ENCODE measurements around the gene CARMIL1.

The CARMIL1 gene

DNA sequence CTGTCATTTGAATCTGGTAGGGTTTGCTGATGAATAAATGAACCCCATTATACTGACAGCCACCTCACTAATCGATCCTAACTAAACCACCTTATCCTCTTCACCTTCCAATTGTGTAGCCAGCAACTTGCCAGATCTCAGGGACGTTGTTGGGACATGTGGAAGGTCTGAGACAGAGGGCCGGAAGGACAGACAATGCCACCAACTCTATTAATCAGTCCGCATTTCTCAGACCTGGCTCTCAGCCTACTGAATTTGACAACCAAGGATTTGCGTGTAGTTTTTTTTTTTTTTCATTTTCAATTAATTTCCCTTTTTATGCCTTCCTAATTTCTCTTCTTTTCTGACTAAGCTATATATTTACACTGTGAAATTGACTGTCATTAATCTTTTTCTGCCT is 122.5 kb downstream of the CARMIL1 start:
- TF ChIP-seq ZNF70 (CRISPR knock-in tag; IDR thresholded peaks at IDR 0.05) = no peak
- TF ChIP-seq PPARA (CRISPR knock-in tag; IDR thresholded peaks at IDR 0.05; ENCODE audit: borderline replicate concordance) = no peak
- no peak for TF ChIP-seq ARNTL (CRISPR knock-in tag; IDR thresholded peaks at IDR 0.05; ENCODE audit: borderline replicate concordance, low read depth)
- no peak for ATAC-seq

- ATAC-seq = no peak
These were observed 123.0 kb downstream of the CARMIL1 start for GRCh38 chr6:25402125-25402524.

DNA sequence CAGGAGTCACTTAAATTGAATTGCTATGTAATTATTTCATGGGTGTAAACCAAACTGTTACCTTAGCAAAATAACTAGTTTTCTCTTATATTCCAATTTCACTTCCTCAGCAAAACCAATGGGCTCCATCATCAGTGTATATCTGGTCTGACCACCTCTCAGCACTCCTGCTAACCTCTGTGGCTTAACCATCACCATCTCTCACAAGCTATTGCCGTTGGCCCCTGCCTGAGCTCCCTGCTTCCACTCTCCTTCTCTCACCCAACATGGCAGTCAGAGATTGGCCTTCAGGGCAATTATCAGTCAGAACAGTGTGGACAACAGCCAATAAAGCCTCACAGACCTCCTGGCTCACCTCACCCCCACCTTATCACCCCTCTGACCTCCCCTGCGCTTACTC is 124.0 kb downstream of the CARMIL1 start:
- TF ChIP-seq, protein P1, sequence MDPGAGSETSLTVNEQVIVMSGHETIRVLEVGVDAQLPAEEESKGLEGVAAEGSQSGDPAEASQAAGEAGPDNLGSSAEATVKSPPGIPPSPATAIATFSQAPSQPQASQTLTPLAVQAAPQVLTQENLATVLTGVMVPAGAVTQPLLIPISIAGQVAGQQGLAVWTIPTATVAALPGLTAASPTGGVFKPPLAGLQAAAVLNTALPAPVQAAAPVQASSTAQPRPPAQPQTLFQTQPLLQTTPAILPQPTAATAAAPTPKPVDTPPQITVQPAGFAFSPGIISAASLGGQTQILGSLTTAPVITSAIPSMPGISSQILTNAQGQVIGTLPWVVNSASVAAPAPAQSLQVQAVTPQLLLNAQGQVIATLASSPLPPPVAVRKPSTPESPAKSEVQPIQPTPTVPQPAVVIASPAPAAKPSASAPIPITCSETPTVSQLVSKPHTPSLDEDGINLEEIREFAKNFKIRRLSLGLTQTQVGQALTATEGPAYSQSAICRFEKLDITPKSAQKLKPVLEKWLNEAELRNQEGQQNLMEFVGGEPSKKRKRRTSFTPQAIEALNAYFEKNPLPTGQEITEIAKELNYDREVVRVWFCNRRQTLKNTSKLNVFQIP (CRISPR knock-in tag; IDR thresholded peaks at IDR 0.05; ENCODE audit: borderline replicate concordance, low read depth) = no peak
- no peak for TF ChIP-seq CSRNP3 (CRISPR knock-in tag; IDR thresholded peaks at IDR 0.05)
- no peak for TF ChIP-seq ZNF8 (CRISPR knock-in tag; IDR thresholded peaks at IDR 0.05)
- TF ChIP-seq OSR1 (CRISPR knock-in tag; IDR thresholded peaks at IDR 0.05) = no peak
- TF ChIP-seq TOX (CRISPR knock-in tag; IDR thresholded peaks at IDR 0.05; ENCODE audit: borderline replicate concordance) = no peak
- no peak for TF ChIP-seq ARNTL (CRISPR knock-in tag; IDR thresholded peaks at IDR 0.05; ENCODE audit: borderline replicate concordance, low read depth)
- ATAC-seq = no peak

More at GRCh38 chr6:25402125-25402524, 123.0 kb downstream of the CARMIL1 start:
- TF ChIP-seq TOX (CRISPR knock-in tag; IDR thresholded peaks at IDR 0.05; ENCODE audit: borderline replicate concordance) (no peak), ARNTL (CRISPR knock-in tag; IDR thresholded peaks at IDR 0.05; ENCODE audit: borderline replicate concordance, low read depth) (no peak), SNAI2 (CRISPR knock-in tag; IDR thresholded peaks at IDR 0.05) (no peak), CSRNP3 (CRISPR knock-in tag; IDR thresholded peaks at IDR 0.05) (no peak), GLIS3 (CRISPR knock-in tag; IDR thresholded peaks at IDR 0.05) (no peak), RARB (CRISPR knock-in tag; IDR thresholded peaks at IDR 0.05) (no peak), ZNF565 (CRISPR knock-in tag; conservative IDR thresholded peaks at IDR 0.05; ENCODE audit: low read depth) (no peak)
- TF ChIP-seq, protein P1 (CRISPR knock-in tag; IDR thresholded peaks at IDR 0.05; ENCODE audit: borderline replicate concordance, low read depth) = no peak

DNA sequence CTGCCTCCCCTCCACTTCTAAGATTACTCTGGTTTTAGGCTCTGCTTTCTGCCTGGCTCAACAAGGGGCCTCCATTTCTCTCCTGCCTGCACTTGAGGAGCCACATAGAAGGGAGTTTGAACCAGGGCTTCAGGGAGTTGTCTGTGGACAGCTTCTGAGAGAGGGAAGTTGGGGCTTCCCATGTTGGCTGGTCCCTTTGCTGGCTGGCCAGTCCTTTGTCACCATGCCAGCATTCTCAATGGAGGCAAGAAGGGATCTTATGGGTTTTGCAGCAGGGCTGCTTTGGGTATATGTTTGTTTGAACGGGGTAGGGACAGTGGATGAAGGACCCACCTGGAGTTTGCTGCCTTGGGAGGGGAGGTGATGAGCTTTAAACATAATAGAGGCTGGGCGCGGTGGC is 124.9 kb downstream of the CARMIL1 start:
- no peak for TF ChIP-seq BACH2 (CRISPR knock-in tag; IDR thresholded peaks at IDR 0.05; ENCODE audit: borderline replicate concordance)
- TF ChIP-seq ISL1 (CRISPR knock-in tag; IDR thresholded peaks at IDR 0.05) = no peak
- TF ChIP-seq RARB (CRISPR knock-in tag; IDR thresholded peaks at IDR 0.05) = no peak
- no peak for TF ChIP-seq TCF4 (CRISPR knock-in tag; IDR thresholded peaks at IDR 0.05; ENCODE audit: borderline replicate concordance)
- no peak for TF ChIP-seq GLIS3 (CRISPR knock-in tag; IDR thresholded peaks at IDR 0.05)
- TF ChIP-seq ZNF8 (CRISPR knock-in tag; IDR thresholded peaks at IDR 0.05) = no peak
- TF ChIP-seq ZFP3 (CRISPR knock-in tag; IDR thresholded peaks at IDR 0.05) = no peak
- TF ChIP-seq SNAI2 (CRISPR knock-in tag; IDR thresholded peaks at IDR 0.05) = no peak
- no peak for ATAC-seq

- no peak for ATAC-seq
- TF ChIP-seq CREB5 (CRISPR knock-in tag; IDR thresholded peaks at IDR 0.05; ENCODE audit: low read depth) = no peak
- no peak for TF ChIP-seq OSR1 (CRISPR knock-in tag; IDR thresholded peaks at IDR 0.05)
- no peak for TF ChIP-seq BACH2 (CRISPR knock-in tag; IDR thresholded peaks at IDR 0.05; ENCODE audit: borderline replicate concordance)
- TF ChIP-seq CSRNP3 (CRISPR knock-in tag; IDR thresholded peaks at IDR 0.05) = no peak
- TF ChIP-seq ZNF8 (CRISPR knock-in tag; IDR thresholded peaks at IDR 0.05) = no peak
- no peak for TF ChIP-seq ESRRG (CRISPR knock-in tag; IDR thresholded peaks at IDR 0.05)
- TF ChIP-seq ZFP3 (CRISPR knock-in tag; IDR thresholded peaks at IDR 0.05) = no peak
- TF ChIP-seq ZC3H10 (CRISPR knock-in tag; IDR thresholded peaks at IDR 0.05) = no peak
- TF ChIP-seq, protein P1 (CRISPR knock-in tag; IDR thresholded peaks at IDR 0.05; ENCODE audit: borderline replicate concordance, low read depth) = no peak
- no peak for TF ChIP-seq CSDC2 (CRISPR knock-in tag; IDR thresholded peaks at IDR 0.05)
These were observed 125.6 kb downstream of the CARMIL1 start for GRCh38 chr6:25404693-25405169.
